ENCODE results near the gene MED23.

MED23 gene

GRCh38 chr6:131636880-131637792, 9.1 kb upstream of the MED23 start, which contains the start of gene ENPP3:
Gene ENPP3, plus strand, starts transcription at chr6:131637302. Its CDS starts 83 bp downstream, at chr6:131637385.
- H3K4me3 ChIP-seq (ENCODE audit: low read depth, low read length) = no peak within 1 kb of the TSS
- in situ Hi-C loops (cut with HindIII; ENCODE audit: low sequenced_read_pairs) = no loop called here
- no peak for DNase-seq (ENCODE audit: low read depth, low spot score)
- no peak for TF ChIP-seq CTCF (IDR thresholded peaks at IDR 0.05; ENCODE audit: low read depth, low read length)

GRCh38 chr6:131635384-131636340, 7.6 kb upstream of the MED23 start:
- DNase-seq (ENCODE audit: low read depth, low spot score) = no peak
- no peak overlapping the region for H3K4me3 ChIP-seq (ENCODE audit: low read depth, low read length)
- in situ Hi-C loops (cut with HindIII; ENCODE audit: low sequenced_read_pairs) = no loop called here
- TF ChIP-seq CTCF (IDR thresholded peaks at IDR 0.05; ENCODE audit: low read depth, low read length) = no peak

GRCh38 chr6:131631625-131632289, 3.7 kb upstream of the MED23 start:
- H3K4me3 ChIP-seq (ENCODE audit: low read depth, low read length) = no peak overlapping the region
- in situ Hi-C loops (cut with HindIII; ENCODE audit: low sequenced_read_pairs) = no loop called here
- no peak for DNase-seq (ENCODE audit: low read depth, low spot score)
- TF ChIP-seq CTCF (IDR thresholded peaks at IDR 0.05; ENCODE audit: low read depth, low read length) = no peak

GRCh38 chr6:131629651-131630050, 1.6 kb upstream of the MED23 start:
- DNase-seq (ENCODE audit: low read depth, low spot score) = no peak
- no peak overlapping the region for H3K4me3 ChIP-seq (ENCODE audit: low read depth, low read length)
- TF ChIP-seq CTCF (IDR thresholded peaks at IDR 0.05; ENCODE audit: low read depth, low read length) = no peak
- in situ Hi-C loops (cut with HindIII; ENCODE audit: low sequenced_read_pairs) = no loop called here

GRCh38 chr6:131628726-131629125, 684 bp upstream of the MED23 start:
- DNase-seq (ENCODE audit: low read depth, low spot score) = no peak
- in situ Hi-C loops (cut with HindIII; ENCODE audit: low sequenced_read_pairs) = no loop called here
- no peak for TF ChIP-seq CTCF (IDR thresholded peaks at IDR 0.05; ENCODE audit: low read depth, low read length)
- H3K4me3 ChIP-seq (ENCODE audit: low read depth, low read length) = no peak overlapping the region

- no peak for TF ChIP-seq CTCF (IDR thresholded peaks at IDR 0.05; ENCODE audit: low read depth, low read length)
- DNase-seq (ENCODE audit: low read depth, low spot score) = no peak
- in situ Hi-C loops (cut with HindIII; ENCODE audit: low sequenced_read_pairs) = no loop called here
- no peak overlapping the region for H3K4me3 ChIP-seq (ENCODE audit: low read depth, low read length)
These were observed 12.8 kb downstream of the MED23 start for GRCh38 chr6:131615275-131615674.

All from astrocyte of the spinal cord (primary cell).